K562 (cell line): ENCODE data around the gene UBE2L6. TPM values are rescaled to one million over a fixed set of nuclear protein-coding genes. Genes with fewer than 3 reads are reported as not detected.

Source experiments
- BCOR ChIP-seq: fragments of 450-650 bp; IDR thresholded peaks from 2 replicates; pipeline ENCODE4 v1.6.1; 2016
- BHLHE40 ChIP-seq: IDR thresholded peaks from 2 replicates; pipeline ENCODE4 v1.6.1; 2011; ENCODE audit warnings: low read length, improper control_type of control experiment
- BMI1 ChIP-seq: fragments of 150-350 bp; IDR thresholded peaks from 2 replicates; pipeline ENCODE4 v1.6.1; 2014; ENCODE audit warnings: low read length
- FIP1L1 ChIP-seq: fragments of 200-400 bp; formaldehyde crosslinking; IDR thresholded peaks from 2 replicates; pipeline ENCODE4 v1.6.1; 2018; ENCODE audit warnings: mild to moderate bottlenecking, low read depth, low read length; ENCODE audit not compliant: poor library complexity, severe bottlenecking
- FOXM1 ChIP-seq, 2 experiments: fragments of 450-650 bp in 1 of 2; sonication (generic) in 1 of 2; formaldehyde crosslinking in 1 of 2; IDR thresholded peaks; 2 replicates each; pipeline versions ENCODE4 v1.6.1 to v1.9.0; 2017 to 2022; ENCODE audit warnings: low read depth in 2 of 2, mild to moderate bottlenecking in 2 of 2, missing genetic modification reagents in 1 of 2, moderate library complexity in 1 of 2
- HMG20A ChIP-seq: fragments of 450-650 bp; formaldehyde crosslinking; conservative IDR thresholded peaks from 2 replicates; pipeline ENCODE4 v1.4.0; 2020; ENCODE audit warnings: mild to moderate bottlenecking, mixed read lengths
- HSF4 ChIP-seq: fragments of 250-450 bp; sonication (Bioruptor Pico); IDR thresholded peaks from 2 replicates; pipeline ENCODE4 v2.1.2; 2022; ENCODE audit warnings: mild to moderate bottlenecking, moderate library complexity, borderline replicate concordance
- NR4A1 ChIP-seq, 2 experiments: fragments of 250-450 bp in 1 of 2; fragments of 450-650 bp in 1 of 2; sonication (Bioruptor Pico) in 1 of 2; IDR thresholded peaks; 2 replicates each; pipeline versions ENCODE4 v1.4.0 to v1.6.1; 2016 to 2020; ENCODE audit warnings: mild to moderate bottlenecking in 2 of 2, missing compliant biosample characterization in 1 of 2, missing genetic modification characterization in 1 of 2, moderate library complexity in 1 of 2
- PHF21A ChIP-seq: fragments of 450-650 bp; IDR thresholded peaks from 2 replicates; pipeline ENCODE4 v1.6.1; 2017; ENCODE audit warnings: low read depth, borderline replicate concordance
- POLR3G ChIP-seq: IDR thresholded peaks from 2 replicates; pipeline ENCODE4 v1.6.1; 2011; ENCODE audit not compliant: insufficient read length, insufficient replicate concordance; ENCODE audit errors: extremely low read depth
- RB1 ChIP-seq: fragments of 450-650 bp; IDR thresholded peaks from 2 replicates; pipeline ENCODE4 v1.6.1; 2017; ENCODE audit warnings: low read depth, mild to moderate bottlenecking
- RNF2 ChIP-seq: sonication (generic); IDR thresholded peaks from 2 replicates; pipeline ENCODE4 v1.6.1; 2016
- SMARCE1 ChIP-seq: fragments of 450-650 bp; IDR thresholded peaks from 2 replicates; pipeline ENCODE4 v1.7.1; 2016; ENCODE audit warnings: mild to moderate bottlenecking
- ZNF23 ChIP-seq: fragments of 250-450 bp; sonication (Bioruptor Pico); IDR thresholded peaks from 2 replicates; pipeline ENCODE4 v1.4.0; 2020; ENCODE audit warnings: mild to moderate bottlenecking
- ZNF57 ChIP-seq: fragments of 450-650 bp; formaldehyde crosslinking; IDR thresholded peaks from 2 replicates; pipeline ENCODE4 v1.4.0; 2020; ENCODE audit warnings: mild to moderate bottlenecking, moderate library complexity
- polyA plus RNA-seq, 8 experiments: library from polyadenylated mRNA; depleted of rRNA in 4 of 8; stranded (reverse) in 5 of 8; unstranded in 3 of 8; fragments of >200 nt; fragmentation: Nextera tagmentation in 2 of 8; fragmentation: Illumina TruSeq in 1 of 8; extraction: Ambion mirVana in 2 of 8; extraction: Trizol in 1 of 8; gene quantifications; 2 replicates each; pipeline versions ENCODE4 v1.2.1 to v1.2.3, GENCODE V29; 2011 to 2014; ENCODE audit warnings: inconsistent platforms in 1 of 8, missing spikeins in 1 of 8
- total RNA-seq, 7 experiments: library from RNA; depleted of rRNA in 6 of 7; stranded (reverse); fragments of >200 nt in 6 of 7; fragmentation: Illumina TruSeq in 2 of 7; extraction: Trizol in 2 of 7; gene quantifications; 2 replicates each; pipeline versions ENCODE4 v1.2.1 to v1.2.3, GENCODE V29; 2011 to 2021; ENCODE audit warnings: low replicate concordance in 1 of 7
- TF ChIP-seq, protein P1 (sequence below), 2 experiments: fragments of 200-800 bp in 1 of 2; sonication (Bioruptor generic) in 1 of 2; sonication (generic) in 1 of 2; formaldehyde crosslinking in 1 of 2; IDR thresholded peaks in 1 of 2; conservative IDR thresholded peaks in 1 of 2; 2 replicates each; pipeline versions ENCODE4 v1.5.0 to v1.6.1; 2016 to 2020; ENCODE audit warnings: missing compliant biosample characterization in 1 of 2, missing genetic modification characterization in 1 of 2, missing genetic modification reagents in 1 of 2
- TF ChIP-seq, protein P2 (sequence below): fragments of 450-650 bp; formaldehyde crosslinking; IDR thresholded peaks from 2 replicates; pipeline ENCODE4 v1.4.0; 2020; ENCODE audit warnings: mild to moderate bottlenecking, moderate library complexity
- TF ChIP-seq, protein P3 (sequence below): fragments of 450-650 bp; IDR thresholded peaks from 2 replicates; pipeline ENCODE4 v1.6.1; 2014; ENCODE audit warnings: low read depth, mild to moderate bottlenecking, moderate library complexity, borderline replicate concordance
- TF ChIP-seq, protein P4 (sequence below): fragments of 250-450 bp; sonication (Bioruptor Pico); IDR thresholded peaks from 2 replicates; pipeline ENCODE4 v1.8.0; 2021; ENCODE audit warnings: borderline replicate concordance, mild to moderate bottlenecking, moderate library complexity; ENCODE audit not compliant: poor library complexity, severe bottlenecking
- TF ChIP-seq, protein P5 (sequence below): fragments of 250-450 bp; sonication (Bioruptor Pico); IDR thresholded peaks from 2 replicates; pipeline ENCODE4 v1.5.1; 2021; ENCODE audit warnings: mild to moderate bottlenecking

The UBE2L6 gene
- total and polyA plus RNA-seq, 9 of the 15 experiments (the other 6 are each of a cell fraction or from before 2014, with no cell fraction given), result 5.9 to 24.9 (median 9.7) TPM

DNA sequence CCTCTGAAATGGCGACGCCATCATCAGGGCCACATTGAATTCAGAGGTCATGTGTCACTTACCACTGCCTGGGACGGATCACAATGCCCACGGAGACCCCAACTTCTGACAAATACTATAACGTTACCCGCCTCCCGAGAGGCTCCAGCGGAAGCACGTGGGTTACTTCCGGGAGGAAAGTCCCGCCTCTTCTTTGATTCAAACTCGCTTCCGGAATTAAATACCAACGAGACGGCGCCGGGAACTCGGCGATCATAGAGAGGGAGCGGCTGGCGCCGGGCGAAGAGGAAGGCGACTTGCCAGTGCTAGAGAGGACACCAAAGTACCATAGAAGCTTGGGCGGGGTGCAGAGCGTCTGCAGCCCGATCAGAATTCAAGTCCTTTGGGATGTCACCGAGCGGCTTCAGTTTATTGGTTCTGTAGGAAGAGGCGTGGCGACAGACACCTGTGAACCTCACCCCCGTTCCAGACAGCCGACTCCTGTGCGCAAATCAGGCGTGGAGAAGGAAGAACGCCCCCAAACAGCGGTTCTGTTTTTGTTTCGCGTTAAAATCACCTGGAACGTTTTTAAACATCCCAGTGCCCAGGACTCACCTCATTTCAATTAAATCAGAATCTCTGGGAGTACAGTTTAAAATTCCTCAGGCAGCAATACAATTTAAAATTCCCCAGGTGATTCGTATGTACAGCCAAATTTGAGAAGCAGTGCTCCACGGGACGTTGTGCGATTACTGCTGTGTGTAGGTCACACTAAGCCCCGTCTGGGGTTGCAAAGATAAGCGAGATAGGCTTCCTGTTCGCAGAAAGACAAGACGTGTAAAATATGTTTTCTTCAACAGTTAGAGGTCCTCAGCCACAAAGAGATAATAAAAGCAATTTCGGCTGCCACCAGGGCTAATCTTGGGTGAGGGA, 36.6 kb downstream of the UBE2L6 start, which contains the start of gene TIMM10 (continued):
- TF ChIP-seq, protein P1, sequence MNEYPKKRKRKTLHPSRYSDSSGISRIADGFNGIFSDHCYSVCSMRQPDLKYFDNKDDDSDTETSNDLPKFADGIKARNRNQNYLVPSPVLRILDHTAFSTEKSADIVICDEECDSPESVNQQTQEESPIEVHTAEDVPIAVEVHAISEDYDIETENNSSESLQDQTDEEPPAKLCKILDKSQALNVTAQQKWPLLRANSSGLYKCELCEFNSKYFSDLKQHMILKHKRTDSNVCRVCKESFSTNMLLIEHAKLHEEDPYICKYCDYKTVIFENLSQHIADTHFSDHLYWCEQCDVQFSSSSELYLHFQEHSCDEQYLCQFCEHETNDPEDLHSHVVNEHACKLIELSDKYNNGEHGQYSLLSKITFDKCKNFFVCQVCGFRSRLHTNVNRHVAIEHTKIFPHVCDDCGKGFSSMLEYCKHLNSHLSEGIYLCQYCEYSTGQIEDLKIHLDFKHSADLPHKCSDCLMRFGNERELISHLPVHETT (CRISPR knock-in tag; conservative IDR thresholded peaks at IDR 0.05 in 1 of 2, IDR thresholded peaks at IDR 0.05 in 1 of 2), result peak in 1 of 2 experiments; percentile 72; a peak in 1 of 4 replicates
- peak; percentile 75 for TF ChIP-seq BHLHE40
- peak; percentile 82 for TF ChIP-seq RNF2
- no peak for TF ChIP-seq HMG20A (CRISPR knock-in tag)
- TF ChIP-seq NR4A1 (CRISPR knock-in tag; IDR thresholded peaks at IDR 0.05), result no peak
- no peak for TF ChIP-seq NR4A1 (tag; IDR thresholded peaks at IDR 0.05)
- TF ChIP-seq POLR3G, result no peak
- peak; percentile 14; the same call in 1 of the 2 replicates for TF ChIP-seq PHF21A
- no peak for TF ChIP-seq FIP1L1
- TF ChIP-seq, protein P2, sequence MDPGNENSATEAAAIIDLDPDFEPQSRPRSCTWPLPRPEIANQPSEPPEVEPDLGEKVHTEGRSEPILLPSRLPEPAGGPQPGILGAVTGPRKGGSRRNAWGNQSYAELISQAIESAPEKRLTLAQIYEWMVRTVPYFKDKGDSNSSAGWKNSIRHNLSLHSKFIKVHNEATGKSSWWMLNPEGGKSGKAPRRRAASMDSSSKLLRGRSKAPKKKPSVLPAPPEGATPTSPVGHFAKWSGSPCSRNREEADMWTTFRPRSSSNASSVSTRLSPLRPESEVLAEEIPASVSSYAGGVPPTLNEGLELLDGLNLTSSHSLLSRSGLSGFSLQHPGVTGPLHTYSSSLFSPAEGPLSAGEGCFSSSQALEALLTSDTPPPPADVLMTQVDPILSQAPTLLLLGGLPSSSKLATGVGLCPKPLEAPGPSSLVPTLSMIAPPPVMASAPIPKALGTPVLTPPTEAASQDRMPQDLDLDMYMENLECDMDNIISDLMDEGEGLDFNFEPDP (CRISPR knock-in tag), result peak; percentile 43; the same call in 1 of the 2 replicates
- peak; percentile 67 for TF ChIP-seq RB1
- 0 out of 2 replicates have a peak, but pooled peaks have one; percentile 54 for TF ChIP-seq HSF4 (CRISPR knock-in tag)
- peak; percentile 81 for TF ChIP-seq FOXM1 (IDR thresholded peaks at IDR 0.05; ENCODE audit: low read depth)
- TF ChIP-seq FOXM1 (CRISPR knock-in tag; IDR thresholded peaks at IDR 0.05; ENCODE audit: low read depth), result 0 out of 2 replicates have a peak, but pooled peaks have one; percentile 32
- TF ChIP-seq, protein P3, sequence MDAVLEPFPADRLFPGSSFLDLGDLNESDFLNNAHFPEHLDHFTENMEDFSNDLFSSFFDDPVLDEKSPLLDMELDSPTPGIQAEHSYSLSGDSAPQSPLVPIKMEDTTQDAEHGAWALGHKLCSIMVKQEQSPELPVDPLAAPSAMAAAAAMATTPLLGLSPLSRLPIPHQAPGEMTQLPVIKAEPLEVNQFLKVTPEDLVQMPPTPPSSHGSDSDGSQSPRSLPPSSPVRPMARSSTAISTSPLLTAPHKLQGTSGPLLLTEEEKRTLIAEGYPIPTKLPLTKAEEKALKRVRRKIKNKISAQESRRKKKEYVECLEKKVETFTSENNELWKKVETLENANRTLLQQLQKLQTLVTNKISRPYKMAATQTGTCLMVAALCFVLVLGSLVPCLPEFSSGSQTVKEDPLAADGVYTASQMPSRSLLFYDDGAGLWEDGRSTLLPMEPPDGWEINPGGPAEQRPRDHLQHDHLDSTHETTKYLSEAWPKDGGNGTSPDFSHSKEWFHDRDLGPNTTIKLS, result peak; percentile 94; the same call in 1 of the 2 replicates
- TF ChIP-seq ZNF23 (CRISPR knock-in tag), result no peak
- peak; percentile 66 for TF ChIP-seq BCOR
- TF ChIP-seq ZNF57 (CRISPR knock-in tag), result no peak
- TF ChIP-seq, protein P4, sequence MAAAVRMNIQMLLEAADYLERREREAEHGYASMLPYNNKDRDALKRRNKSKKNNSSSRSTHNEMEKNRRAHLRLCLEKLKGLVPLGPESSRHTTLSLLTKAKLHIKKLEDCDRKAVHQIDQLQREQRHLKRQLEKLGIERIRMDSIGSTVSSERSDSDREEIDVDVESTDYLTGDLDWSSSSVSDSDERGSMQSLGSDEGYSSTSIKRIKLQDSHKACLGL, result peak; percentile 92
- TF ChIP-seq, protein P5, sequence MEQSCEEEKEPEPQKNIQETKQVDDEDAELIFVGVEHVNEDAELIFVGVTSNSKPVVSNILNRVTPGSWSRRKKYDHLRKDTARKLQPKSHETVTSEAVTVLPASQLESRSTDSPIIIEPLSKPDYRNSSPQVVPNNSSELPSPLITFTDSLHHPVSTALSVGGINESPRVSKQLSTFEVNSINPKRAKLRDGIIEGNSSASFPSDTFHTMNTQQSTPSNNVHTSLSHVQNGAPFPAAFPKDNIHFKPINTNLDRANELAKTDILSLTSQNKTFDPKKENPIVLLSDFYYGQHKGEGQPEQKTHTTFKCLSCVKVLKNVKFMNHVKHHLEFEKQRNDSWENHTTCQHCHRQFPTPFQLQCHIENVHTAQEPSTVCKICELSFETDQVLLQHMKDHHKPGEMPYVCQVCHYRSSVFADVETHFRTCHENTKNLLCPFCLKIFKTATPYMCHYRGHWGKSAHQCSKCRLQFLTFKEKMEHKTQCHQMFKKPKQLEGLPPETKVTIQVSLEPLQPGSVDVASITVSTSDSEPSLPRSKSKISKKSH (CRISPR knock-in tag), result no peak
- TF ChIP-seq BMI1, result no peak
- TF ChIP-seq SMARCE1, result peak; percentile 84
